Right cardiac atrium (tissue), 5 donors: ENCODE measurements around the gene ADGRV1. TPM values are rescaled to one million over a fixed set of nuclear protein-coding genes. Genes with fewer than 3 reads are reported as not detected.

Experiments
- ATAC-seq, 2 donors: fragments of 200-7000 bp; cut with Tn5 transposase; one replicate each; pipeline versions ENCODE4 v1.8.0 to v1.9.1; 2020; ENCODE audit warnings: moderate library complexity in 2 of 2, mild to moderate bottlenecking in 1 of 2
- DNase-seq, 3 donors: peaks; one replicate each; pipeline ENCODE4 v3.0.0-alpha.2; 2020
- H3K27ac ChIP-seq: one replicate; pipeline ENCODE4 v1.5.1; 2013; ENCODE audit warnings: mild to moderate bottlenecking, low read length, control low read depth, moderate library complexity
- H3K27me3 ChIP-seq: one replicate; pipeline ENCODE4 v1.6.1; 2013; ENCODE audit not compliant: control insufficient read depth, insufficient read depth
- H3K4me1 ChIP-seq: one replicate; pipeline ENCODE4 v1.6.1; 2013; ENCODE audit warnings: low read length; ENCODE audit not compliant: control insufficient read depth, insufficient read depth
- H3K4me3 ChIP-seq: one replicate; pipeline ENCODE4 v1.5.1; 2013; ENCODE audit warnings: low read length, control low read depth
- H3K9me3 ChIP-seq: one replicate; pipeline ENCODE4 v1.6.1; 2013; ENCODE audit warnings: low read length; ENCODE audit not compliant: control insufficient read depth
- WGBS: extraction: QIAGEN DNeasy Blood & Tissue Kit; methylation state at CpG from one replicate; pipeline ENCODE4 v1.1.7; 2013; 5-methylcytosine and 5-hydroxymethylcytosine counted together
- intact Hi-C, 4 donors: fragments of 100-400 bp; cut with DNase I; formaldehyde crosslinking; loops; one replicate each; pipeline versions ENCODE4 v1.11.0 to v1.14.0; 2022 to 2023
- polyA plus RNA-seq: library from polyadenylated mRNA; stranded (reverse); fragments of 200-250 nt; gene quantifications from one replicate; pipeline ENCODE4 v1.2.3, GENCODE V29; 2013
- total RNA-seq, 4 donors: library from RNA; stranded (reverse); fragmentation: NEBNext Ultra II Directional; extraction: Animal tissue kit (Norgen Biotek cat#: 25700); gene quantifications; one replicate each; pipeline ENCODE4 v1.2.1, GENCODE V29; 2021
- donor health status: healthy with polysubstance abuse.
- donor health status: DM: no; HTN: yes; CAD: no.
- donor health status: DM: no; HTN: no; CAD: no.
- donor health status: DM: no; HTN: yes; CAD: no; lungs with severe emphysema.
- donor health status: DM: yes; HTN: yes; CAD: no.

Gene ADGRV1
- total and polyA plus RNA-seq, 5 donors = 0.05 to 1.1 (median 0.37) TPM

DNA sequence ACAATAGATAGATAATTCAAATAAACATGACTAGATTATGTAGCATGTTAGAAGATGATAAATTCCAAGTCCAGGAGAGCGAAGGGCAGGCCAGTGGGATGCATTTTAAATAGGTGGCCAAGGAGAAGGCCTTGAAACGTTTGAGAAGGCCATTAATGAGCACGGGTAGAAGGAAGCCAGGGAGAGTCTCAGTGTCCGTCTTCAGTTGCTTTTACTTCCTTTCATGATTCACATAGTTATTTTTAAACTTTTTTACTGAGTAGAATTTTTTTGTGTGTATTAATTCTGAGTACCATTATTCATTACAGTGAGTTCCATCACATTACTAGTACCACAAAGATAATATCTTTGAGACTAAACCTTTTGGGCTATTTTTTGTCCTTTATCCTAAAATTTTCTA is 565.3 kb downstream of the ADGRV1 start:
- peaks cover 16% of the 10 kb centered on the region for H3K4me1 ChIP-seq
- H3K27me3 ChIP-seq = no peaks in the 10 kb centered on the region
- DNase-seq = no peak
- 55% methylated on average over 4 of the region's 4 CpGs for WGBS
- no peaks in the 10 kb centered on the region for H3K9me3 ChIP-seq
- ATAC-seq = no peak
- H3K27ac ChIP-seq = no peak overlapping the region
- H3K4me3 ChIP-seq = no peak overlapping the region
- intact Hi-C loops = no loop called here

DNA sequence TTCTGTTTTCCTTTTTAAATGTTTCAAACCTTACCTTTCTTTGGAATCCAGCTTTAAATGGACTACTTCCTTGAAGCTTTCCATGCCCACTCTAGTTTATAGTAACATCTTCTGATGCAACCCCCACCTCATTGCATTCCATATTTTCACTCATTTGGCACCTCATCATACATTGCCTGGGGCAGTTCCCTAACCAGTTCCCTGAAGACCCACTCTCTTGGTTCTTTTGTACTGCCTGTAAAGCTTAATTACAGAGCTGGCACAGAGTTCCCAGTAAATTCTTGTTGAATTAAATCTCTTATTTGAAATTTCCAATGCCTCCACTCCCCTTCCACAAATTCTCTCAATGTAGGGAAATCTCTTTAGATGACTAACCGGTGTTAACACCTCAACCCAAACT is 567.3 kb downstream of the ADGRV1 start:
- H3K4me3 ChIP-seq = no peak overlapping the region
- ATAC-seq (peak in 1 of 2 donors; percentile 20), DNase-seq (no peak)
- WGBS = 65% methylated on average over 1 of the region's 1 CpG
- intact Hi-C loops = no loop called here
- H3K27ac ChIP-seq = peak overlapping the region; percentile 43
- peaks cover 16% of the 10 kb centered on the region for H3K4me1 ChIP-seq
- H3K27me3 ChIP-seq = no peaks in the 10 kb centered on the region
- no peaks in the 10 kb centered on the region for H3K9me3 ChIP-seq

GRCh38 chr5:91126448-91126847 is 567.9 kb downstream of the ADGRV1 start:
- Histone ChIP-seq H3K4me1 (peaks cover 16% of the 10 kb centered on the region), H3K9me3 (no peaks in the 10 kb centered on the region), H3K4me3 (no peak overlapping the region), H3K27me3 (no peaks in the 10 kb centered on the region), H3K27ac (peak overlapping the region; percentile 72)
- DNase-seq = no peak
- WGBS = 44% methylated on average over 1 of the region's 1 CpG
- intact Hi-C loops = no loop called here
- ATAC-seq = peak; percentile 60 to 70

GRCh38 chr5:91126888-91127287 is 568.3 kb downstream of the ADGRV1 start:
- ATAC-seq (no peak), DNase-seq (no peak)
- intact Hi-C loops = no loop called here
- Histone ChIP-seq H3K27ac (peak overlapping the region; percentile 42), H3K9me3 (no peaks in the 10 kb centered on the region), H3K27me3 (no peaks in the 10 kb centered on the region), H3K4me3 (no peak overlapping the region), H3K4me1 (peaks cover 16% of the 10 kb centered on the region)
- WGBS = 83% methylated on average over 2 of the region's 2 CpGs

DNA sequence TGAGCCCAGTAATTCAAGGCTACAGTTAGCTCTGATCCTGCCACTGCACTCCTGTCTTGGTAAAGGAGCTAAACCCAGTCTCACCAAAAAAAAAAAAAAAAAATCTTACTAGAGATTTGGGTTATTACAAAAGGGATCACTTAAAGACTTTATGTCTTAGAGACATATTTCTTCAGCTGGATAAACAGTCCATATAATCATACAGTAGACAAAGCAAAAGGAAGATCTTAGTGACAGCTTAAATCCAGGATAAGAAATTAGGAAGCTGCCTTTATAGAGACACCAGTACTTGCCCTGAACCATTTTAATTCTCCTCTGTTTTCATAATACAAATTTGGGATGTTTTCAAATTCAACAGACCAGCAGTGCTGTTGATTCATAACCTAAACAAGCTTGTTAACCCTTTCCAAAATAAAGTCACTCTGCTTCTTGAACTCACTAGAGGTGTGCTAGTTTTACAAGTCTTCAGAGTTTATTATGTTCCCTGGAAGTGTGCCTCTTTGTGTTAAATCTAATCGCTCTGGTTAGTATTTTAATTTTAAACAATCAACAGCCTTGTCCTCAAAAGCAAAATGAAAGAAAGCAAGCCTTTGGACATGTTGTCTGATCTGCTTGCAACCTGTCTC is 569.0 kb downstream of the ADGRV1 start:
- intact Hi-C loops = no loop called here
- Histone ChIP-seq H3K9me3 (no peaks in the 10 kb centered on the region), H3K4me3 (no peak overlapping the region), H3K27me3 (no peaks in the 10 kb centered on the region), H3K27ac (peak overlapping the region; percentile 42), H3K4me1 (peaks cover 16% of the 10 kb centered on the region)
- 61% methylated on average over 1 of the region's 1 CpG for WGBS
- ATAC-seq (no peak), DNase-seq (no peak)

GRCh38 chr5:91128604-91129003 is 570.0 kb downstream of the ADGRV1 start:
- WGBS = 94% methylated on average over 1 of the region's 1 CpG
- no peak for ATAC-seq
- Histone ChIP-seq H3K27ac (no peak overlapping the region), H3K4me3 (no peak overlapping the region), H3K27me3 (no peaks in the 10 kb centered on the region), H3K4me1 (peaks cover 10% of the 10 kb centered on the region), H3K9me3 (no peaks in the 10 kb centered on the region)
- intact Hi-C loops = no loop called here
- DNase-seq = no peak

- H3K27ac ChIP-seq = no peak overlapping the region
- no peak overlapping the region for H3K4me3 ChIP-seq
- H3K27me3 ChIP-seq = no peaks in the 10 kb centered on the region
- peaks cover 10% of the 10 kb centered on the region for H3K4me1 ChIP-seq
- WGBS = 100% methylated on average over 1 of the region's 1 CpG
- intact Hi-C loops = no loop called here
- DNase-seq = no peak
- H3K9me3 ChIP-seq = no peaks in the 10 kb centered on the region
- ATAC-seq = no peak
Observed at GRCh38 chr5:91129748-91130147, 571.2 kb downstream of the ADGRV1 start.

DNA sequence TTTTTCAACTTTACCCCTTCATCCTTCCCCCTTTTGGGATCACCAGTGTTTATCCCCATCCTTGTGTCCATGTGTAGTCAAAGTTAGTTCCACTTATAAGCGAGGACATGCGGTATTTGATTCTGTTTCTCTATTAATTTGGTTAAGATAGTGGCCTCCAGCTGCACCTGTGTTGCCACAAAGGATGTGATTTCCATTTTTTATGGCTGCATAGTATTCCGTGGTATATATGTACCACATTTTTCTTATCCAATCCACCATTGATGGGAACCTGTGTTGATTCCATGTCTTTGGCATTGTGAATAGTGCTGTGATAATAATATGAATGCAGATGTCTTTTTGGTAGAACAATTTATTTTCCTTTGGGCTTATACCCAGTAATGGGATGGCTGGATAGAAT is 572.2 kb downstream of the ADGRV1 start:
- H3K27ac ChIP-seq = no peak overlapping the region
- no peaks in the 10 kb centered on the region for H3K9me3 ChIP-seq
- no peak for ATAC-seq
- no peak for DNase-seq
- 97% methylated on average over 3 of the region's 3 CpGs for WGBS
- intact Hi-C loops = no loop called here
- H3K4me3 ChIP-seq = no peak overlapping the region
- H3K27me3 ChIP-seq = no peaks in the 10 kb centered on the region
- H3K4me1 ChIP-seq = peaks cover 10% of the 10 kb centered on the region

GRCh38 chr5:91132550-91132949 is 574.0 kb downstream of the ADGRV1 start:
- Histone ChIP-seq H3K4me3 (no peak overlapping the region), H3K27me3 (no peaks in the 10 kb centered on the region), H3K27ac (no peak overlapping the region), H3K4me1 (no peaks in the 10 kb centered on the region), H3K9me3 (no peaks in the 10 kb centered on the region)
- intact Hi-C loops = no loop called here
- ATAC-seq = no peak
- 60% methylated on average over 2 of the region's 2 CpGs for WGBS
- DNase-seq = no peak

GRCh38 chr5:91133183-91133582 is 574.6 kb downstream of the ADGRV1 start:
- no peak for ATAC-seq
- Histone ChIP-seq H3K27ac (no peak overlapping the region), H3K9me3 (no peaks in the 10 kb centered on the region), H3K4me3 (no peak overlapping the region), H3K27me3 (no peaks in the 10 kb centered on the region), H3K4me1 (no peaks in the 10 kb centered on the region)
- intact Hi-C loops = no loop called here
- no peak for DNase-seq

DNA sequence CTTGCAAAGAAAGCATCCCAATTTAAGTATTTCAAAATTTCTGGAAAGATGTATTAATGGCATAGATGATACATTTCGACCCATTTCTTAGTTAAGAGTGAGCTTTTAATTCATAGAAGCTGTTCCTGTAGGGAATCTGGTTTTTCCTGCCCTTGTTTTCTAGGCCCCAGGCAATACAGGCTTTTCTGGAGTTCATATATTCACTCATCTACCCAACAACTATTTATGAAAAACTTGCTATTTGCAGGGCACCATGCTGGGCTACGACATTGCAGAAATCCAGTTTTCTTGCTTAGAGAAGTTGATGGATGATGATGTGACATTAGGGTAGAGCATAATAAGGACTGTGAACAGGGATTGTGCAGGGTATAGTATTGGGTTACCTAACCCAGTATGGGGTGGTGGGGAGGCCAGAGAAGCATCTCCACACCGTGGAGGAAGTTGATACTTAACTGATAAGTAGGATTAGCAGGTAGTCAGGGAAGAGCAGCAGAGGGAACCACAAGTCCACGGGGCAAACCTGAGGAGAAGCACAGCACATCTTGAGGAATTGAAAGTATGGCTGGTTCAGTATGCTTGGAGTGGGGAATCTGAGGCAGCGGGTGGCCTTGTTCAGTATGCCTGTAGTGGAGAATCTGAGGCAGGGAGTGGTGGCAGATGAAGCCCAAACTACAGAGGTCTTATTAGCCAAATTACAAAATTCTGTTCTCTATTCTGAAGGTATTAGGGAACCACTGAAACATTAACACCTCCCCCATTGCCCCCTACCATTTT is 577.1 kb downstream of the ADGRV1 start:
- ATAC-seq = no peak
- Histone ChIP-seq H3K27me3 (no peaks in the 10 kb centered on the region), H3K4me3 (no peak overlapping the region), H3K4me1 (no peaks in the 10 kb centered on the region), H3K9me3 (no peaks in the 10 kb centered on the region), H3K27ac (no peak overlapping the region)
- DNase-seq = no peak
- intact Hi-C loops = no loop called here
- 86% methylated on average over 5 of the region's 5 CpGs for WGBS
